ENCODE data around the gene UHRF1.

The UHRF1 gene

DNA sequence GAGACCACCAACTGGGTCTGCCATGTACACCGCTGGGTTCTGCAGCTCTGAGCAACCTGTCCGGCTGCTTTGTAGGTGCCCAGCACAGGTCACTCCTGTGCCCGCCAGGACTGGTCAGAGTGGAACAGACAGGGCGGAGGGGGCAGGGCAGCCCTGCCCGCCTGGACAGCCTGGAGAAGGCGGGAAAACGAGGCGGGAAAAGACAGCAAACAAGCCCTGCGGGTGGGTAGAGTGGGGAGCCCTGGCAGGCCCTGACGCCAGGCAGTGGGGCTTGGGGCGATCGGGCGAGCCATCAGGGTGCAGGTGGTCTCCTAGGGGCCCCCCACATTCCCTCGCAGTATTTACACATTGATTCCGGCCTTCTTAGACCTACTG, 533 bp upstream of the UHRF1 start:
- in situ Hi-C loops (cut with HindIII; ENCODE audit: low pct_unique_long_range_greater_than_20kb, low sequenced_read_pairs): no loop called here
- TF ChIP-seq JUND (IDR thresholded peaks at IDR 0.05; ENCODE audit: low read depth): no peak
- peak in 1 of 2 experiments; percentile 75 for DNase-seq (ENCODE audit: low read depth in 1 of 2, low spot score in 1 of 2)

DNA sequence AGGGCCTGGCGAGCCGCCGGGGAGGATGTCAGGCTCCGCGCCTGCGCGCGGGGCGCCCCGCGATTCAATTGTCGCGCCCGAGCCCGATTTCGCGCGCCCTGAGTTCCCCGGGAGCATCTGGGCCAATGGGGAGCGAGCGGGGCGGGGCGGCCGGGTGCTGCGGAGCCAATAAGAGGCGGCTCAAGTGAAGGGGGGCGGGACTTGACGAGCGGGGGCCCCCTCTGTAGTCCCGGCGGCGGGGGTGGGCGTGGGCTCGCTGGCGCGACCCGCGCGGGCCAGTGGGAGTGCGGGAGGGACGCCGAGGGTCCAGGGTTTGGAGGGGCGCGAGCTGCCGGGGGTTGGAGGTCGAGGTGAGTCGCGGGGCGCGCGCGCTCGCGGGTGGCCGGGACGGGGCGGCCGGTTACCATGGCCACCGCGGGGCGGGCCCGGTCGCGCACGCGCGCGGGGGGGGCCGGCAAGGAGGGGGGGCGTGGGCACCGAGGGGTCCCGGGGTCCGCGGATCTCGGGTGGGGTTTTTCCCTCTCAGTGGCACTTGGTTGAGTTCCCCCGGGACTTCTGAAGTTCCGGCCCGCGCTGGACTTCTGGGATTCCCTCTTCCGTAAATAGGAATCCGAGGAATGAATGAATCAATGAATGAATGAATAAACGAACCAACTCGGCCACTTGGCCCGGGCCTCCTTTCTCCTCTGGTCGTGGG, 744 bp downstream of the UHRF1 start:
- DNase-seq (ENCODE audit: low read depth in 1 of 2, low spot score in 1 of 2): peak; percentile 92 to 94
- no peak for TF ChIP-seq JUND (IDR thresholded peaks at IDR 0.05; ENCODE audit: low read depth)
- in situ Hi-C loops (cut with HindIII; ENCODE audit: low pct_unique_long_range_greater_than_20kb, low sequenced_read_pairs): no loop called here

DNA sequence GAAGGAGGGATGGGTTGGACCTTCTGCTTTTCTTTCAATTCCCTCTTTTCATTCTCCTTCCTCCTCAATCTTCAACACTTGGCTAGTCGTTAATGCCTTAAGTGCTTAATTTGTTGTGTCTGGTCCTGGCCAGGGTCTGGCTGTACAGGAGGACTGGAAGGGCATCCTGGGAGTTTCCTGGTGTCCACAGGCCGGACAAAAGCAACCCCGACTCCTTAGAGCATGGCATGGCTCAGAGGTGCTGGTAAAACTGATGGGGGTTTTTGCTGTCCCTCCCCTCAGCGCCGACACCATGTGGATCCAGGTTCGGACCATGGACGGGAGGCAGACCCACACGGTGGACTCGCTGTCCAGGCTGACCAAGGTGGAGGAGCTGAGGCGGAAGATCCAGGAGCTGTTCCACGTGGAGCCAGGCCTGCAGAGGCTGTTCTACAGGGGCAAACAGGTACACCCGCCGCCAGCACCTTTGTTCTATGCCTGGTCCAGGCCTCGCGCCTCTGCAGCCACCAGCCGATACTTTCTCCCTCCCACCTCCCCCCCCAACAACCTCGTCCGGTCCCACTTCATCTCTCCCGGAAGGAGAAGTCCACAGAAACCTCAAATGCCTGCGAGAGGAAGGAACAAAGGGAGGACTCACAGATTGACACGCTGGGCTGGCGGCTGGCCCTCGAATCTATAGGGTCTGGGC, 1.4 kb downstream of the UHRF1 start:
- in situ Hi-C loops (cut with HindIII; ENCODE audit: low pct_unique_long_range_greater_than_20kb, low sequenced_read_pairs): no loop called here
- no peak for TF ChIP-seq JUND (IDR thresholded peaks at IDR 0.05; ENCODE audit: low read depth)
- DNase-seq (ENCODE audit: low read depth in 1 of 2, low spot score in 1 of 2): peak in 1 of 2 experiments; percentile 50

DNA sequence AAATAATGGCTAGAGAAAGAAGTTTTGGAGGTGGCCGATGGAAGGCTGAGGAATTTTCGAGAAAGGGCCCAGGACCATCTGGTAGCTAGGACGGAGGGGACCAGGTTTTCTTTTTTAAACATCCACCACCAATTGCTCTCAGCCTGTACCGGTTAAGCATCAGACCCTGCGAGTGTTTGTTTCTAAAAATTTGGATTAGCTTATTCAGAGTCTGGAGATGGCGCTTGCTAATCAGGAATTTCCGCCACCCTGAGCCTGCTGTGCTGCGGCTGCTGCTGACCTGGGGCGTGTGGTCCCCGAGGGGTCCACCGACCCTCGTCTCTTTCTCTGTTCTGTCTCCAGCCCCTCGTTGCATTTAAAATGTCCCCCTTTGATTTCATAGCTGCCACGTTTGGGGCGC, 2.0 kb downstream of the UHRF1 start:
- TF ChIP-seq JUND (IDR thresholded peaks at IDR 0.05; ENCODE audit: low read depth): no peak
- in situ Hi-C loops (cut with HindIII; ENCODE audit: low pct_unique_long_range_greater_than_20kb, low sequenced_read_pairs): no loop called here
- no peak for DNase-seq (ENCODE audit: low read depth in 1 of 2, low spot score in 1 of 2)

DNA sequence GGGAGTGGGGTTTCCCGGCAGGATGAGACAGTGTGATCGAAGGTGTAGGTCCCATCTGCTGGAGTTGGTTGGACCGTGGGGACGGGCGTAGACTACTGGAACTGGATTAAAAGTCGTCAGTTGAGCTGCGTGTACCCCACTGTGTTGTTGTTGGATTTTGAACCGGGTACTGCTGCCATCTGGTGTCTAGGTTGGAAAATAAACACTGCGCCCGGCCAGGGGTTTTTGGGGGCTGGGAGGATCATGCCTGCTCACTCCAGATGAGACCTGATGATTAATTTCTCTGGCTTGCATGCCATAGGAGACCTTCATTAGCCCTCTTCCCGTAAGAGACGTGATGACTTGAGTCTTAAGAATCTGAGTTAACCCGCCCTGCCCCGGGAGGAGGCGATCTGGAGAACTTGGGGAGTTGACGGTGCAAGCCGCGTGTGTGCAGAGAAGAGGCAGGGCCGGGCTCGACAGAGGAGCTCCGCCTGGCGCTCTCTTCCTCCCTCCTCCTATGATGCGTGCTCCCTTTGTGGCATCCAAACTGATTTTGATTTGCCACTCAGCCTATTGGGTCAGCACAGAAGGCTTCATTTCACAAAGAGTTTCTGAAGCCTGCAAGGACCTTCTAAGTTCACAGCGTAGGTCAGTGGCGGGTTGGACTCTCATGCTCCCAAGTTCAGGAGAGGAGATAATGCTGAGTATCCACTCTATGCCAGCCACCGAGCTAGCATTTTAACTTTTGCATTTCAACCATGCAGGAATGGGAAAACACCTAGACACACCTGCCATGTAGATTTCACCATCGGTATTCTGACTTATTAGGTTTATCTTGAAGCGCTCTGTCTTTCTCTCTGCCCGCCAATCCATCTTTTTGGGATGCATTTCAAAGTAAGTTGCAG, 2.7 kb downstream of the UHRF1 start:
- in situ Hi-C loops (cut with HindIII; ENCODE audit: low pct_unique_long_range_greater_than_20kb, low sequenced_read_pairs): no loop called here
- no peak for TF ChIP-seq JUND (IDR thresholded peaks at IDR 0.05; ENCODE audit: low read depth)
- peak; percentile 51 to 76 for DNase-seq (ENCODE audit: low read depth in 1 of 2, low spot score in 1 of 2)

DNA sequence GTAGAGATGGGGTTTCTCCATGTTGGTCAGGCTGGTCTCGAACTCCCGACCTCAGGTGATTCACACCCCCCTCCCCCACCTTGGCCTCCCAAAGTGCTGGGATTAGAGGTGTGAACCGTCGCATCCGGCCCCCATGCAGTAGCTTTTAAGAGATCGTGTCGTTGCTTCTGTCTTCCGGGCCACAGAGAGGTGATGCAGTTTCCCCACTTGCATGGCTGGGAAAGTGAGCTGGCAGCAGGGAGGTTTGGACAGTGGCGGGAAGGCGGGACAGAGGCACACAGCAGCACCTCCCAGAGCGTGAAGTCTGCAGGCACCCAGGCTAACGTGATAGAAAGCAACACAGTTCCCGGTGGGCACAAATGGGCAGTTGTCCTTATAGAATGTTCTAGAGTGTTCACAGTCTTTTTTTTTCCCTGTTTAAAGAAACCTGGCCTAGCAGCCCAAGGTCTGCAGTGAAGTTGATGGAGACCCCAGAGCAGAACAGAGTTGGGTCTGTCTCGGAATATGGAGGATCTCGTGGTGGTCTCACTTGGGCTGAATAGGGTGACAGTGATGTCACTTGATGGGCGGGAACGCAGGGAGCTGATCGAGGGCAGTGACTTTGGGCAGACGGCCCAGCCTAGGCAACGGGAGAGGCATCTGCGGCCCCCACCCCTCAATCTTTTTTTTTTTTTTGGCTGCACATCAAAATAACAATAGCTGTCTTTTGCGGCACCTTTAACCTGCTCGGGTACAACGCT, 4.9 kb downstream of the UHRF1 start:
- in situ Hi-C loops (cut with HindIII; ENCODE audit: low pct_unique_long_range_greater_than_20kb, low sequenced_read_pairs): no loop called here
- TF ChIP-seq JUND (IDR thresholded peaks at IDR 0.05; ENCODE audit: low read depth): no peak
- no peak for DNase-seq (ENCODE audit: low read depth in 1 of 2, low spot score in 1 of 2)

DNA sequence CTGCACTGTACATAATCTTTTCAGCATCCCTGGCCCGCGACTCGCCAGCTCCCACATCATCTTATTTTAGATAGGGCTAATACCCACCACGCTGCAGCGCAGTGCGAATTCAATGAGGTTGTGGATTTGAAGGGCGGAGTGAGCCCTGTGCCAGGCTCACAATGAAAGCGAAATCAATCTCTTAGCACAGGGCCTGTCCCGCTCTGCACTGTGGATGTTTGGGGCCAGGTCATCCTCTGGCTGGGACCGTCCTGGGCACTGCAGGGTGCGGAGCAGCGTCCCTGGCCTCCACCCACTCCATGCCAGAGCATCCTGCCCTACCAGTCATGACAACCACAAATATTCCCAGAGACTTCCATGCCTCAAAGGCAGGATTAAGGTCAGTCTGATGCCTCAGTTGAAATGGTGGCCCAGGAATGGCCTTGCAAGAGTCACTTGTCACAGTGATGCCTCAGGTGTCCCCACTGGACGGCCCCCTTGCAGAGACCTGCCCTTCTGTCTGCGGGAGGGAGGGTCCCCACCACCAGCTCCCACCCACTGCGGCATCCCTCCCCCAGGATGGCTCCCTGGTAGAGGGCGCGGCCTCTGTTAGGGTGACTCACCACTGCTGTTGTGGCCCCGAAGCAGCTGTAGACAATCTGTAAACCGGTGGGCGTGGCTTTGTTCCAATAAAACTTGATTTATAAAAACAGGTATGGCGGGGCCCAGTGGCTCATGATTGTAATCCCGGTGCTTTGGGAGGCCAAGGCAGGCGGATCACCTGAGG, 5.6 kb downstream of the UHRF1 start:
- in situ Hi-C loops (cut with HindIII; ENCODE audit: low pct_unique_long_range_greater_than_20kb, low sequenced_read_pairs): no loop called here
- DNase-seq (ENCODE audit: low read depth in 1 of 2, low spot score in 1 of 2): peak; percentile 45 to 92
- no peak; the same call in 1 of the 2 replicates for TF ChIP-seq JUND (IDR thresholded peaks at IDR 0.05; ENCODE audit: low read depth)

DNA sequence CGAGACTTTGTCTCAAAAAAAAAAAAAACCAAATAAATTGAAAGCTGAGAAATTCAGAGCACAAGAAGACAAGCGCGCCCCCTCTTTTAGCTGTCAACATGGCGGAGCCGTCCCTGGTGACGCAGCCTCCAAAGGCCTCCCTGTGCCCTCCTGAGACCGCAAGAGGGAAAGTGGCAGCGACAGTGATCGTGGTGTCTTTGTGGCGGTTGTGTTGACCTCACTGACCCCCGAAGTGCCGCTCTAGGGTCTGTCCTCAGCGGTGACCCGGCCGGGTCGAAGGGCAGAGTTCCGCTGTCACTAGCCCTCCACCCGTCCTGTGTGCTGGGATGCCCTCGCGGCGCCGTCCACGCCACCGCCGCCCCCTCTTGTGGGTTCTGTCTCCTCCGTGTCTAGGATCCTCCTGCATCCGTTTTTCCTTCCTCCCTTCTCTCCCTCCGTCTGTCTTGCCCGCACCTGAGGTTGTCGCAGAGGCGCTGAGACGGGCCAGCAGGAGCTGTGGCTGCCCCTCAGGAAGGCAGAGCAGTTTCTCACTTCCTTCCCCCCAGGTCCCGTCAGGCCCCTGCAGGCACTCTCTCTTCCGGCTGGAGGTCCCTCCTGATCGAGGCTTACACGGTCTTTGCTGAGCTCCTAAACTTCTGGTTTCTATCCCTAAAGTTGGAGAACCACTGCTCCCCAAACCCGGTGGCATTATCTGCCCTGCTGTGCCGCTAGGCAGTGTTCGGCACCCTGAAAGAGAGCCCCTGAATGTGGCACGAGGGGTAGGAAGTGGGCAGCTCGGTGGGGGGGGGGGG, 7.2 kb downstream of the UHRF1 start:
- DNase-seq (ENCODE audit: low read depth in 1 of 2, low spot score in 1 of 2): no peak
- in situ Hi-C loops (cut with HindIII; ENCODE audit: low pct_unique_long_range_greater_than_20kb, low sequenced_read_pairs): no loop called here
- TF ChIP-seq JUND (IDR thresholded peaks at IDR 0.05; ENCODE audit: low read depth): no peak

DNA sequence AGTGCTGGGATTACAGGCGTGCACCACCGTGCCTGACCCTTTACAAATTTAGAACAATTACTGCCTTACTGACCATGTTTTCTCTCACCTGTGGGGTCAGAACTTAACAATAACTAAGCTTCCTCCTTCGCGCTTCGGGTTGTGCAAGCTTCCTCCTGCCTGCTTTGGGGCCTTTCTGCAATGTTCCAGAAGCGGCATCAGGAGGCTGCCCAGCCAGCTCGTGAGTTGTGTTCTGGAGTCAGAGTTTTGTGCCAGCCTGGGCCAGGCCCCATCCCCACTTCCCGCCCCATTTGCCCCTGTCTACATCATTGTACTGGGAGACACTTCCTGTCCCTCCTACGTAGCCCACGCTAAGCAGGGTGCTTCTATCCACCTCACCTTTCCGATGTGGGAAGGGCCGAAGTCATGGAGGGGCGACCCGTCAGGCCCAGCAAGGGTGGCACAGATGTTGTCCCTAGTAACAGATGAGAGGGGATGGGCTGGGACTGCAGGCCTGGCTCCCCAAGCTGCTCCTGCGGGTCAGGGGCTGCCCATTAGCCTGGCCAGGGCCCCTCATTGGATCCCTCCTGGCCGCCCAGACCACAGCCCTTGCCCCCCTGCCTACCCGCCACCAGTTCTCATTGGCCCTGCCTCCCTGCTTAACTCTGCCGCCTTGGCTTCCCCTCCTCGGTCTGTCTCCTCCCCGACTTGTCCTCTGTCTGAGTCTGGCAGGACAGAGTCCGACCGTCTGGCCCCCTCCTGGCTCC, 13.4 kb downstream of the UHRF1 start:
- no peak for DNase-seq (ENCODE audit: low read depth in 1 of 2, low spot score in 1 of 2)
- in situ Hi-C loops (cut with HindIII; ENCODE audit: low pct_unique_long_range_greater_than_20kb, low sequenced_read_pairs): no loop called here
- no peak for TF ChIP-seq JUND (IDR thresholded peaks at IDR 0.05; ENCODE audit: low read depth)

DNA sequence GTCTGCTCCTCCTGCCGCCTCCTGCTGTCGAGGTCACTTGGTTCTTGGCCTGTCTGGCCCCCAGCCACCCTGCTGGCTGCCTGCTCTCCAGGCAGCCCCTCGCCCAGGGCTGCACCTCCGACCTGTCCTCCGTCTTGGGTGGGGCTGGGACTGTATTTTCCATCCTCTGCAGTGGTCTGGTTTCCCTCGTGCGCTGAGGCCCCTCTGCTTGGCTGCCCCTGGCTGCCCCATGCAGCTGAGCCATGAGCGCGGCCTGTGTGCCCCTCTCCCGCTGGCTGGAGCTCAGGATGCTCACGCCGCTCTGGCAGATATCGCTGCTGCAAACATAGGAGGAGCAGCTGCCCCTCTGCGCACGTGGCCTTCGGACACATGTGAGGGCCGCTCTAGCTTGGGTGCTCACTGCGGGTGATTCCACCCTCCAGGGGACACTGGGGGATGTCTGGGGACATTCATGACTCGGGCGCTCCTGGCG, 14.0 kb downstream of the UHRF1 start:
- in situ Hi-C loops (cut with HindIII; ENCODE audit: low pct_unique_long_range_greater_than_20kb, low sequenced_read_pairs): no loop called here
- no peak for TF ChIP-seq JUND (IDR thresholded peaks at IDR 0.05; ENCODE audit: low read depth)
- no peak for DNase-seq (ENCODE audit: low read depth in 1 of 2, low spot score in 1 of 2)
